NCI-H82 (cell line): Measurements from ENCODE around the gene GTF3C6.
A peak's percentile ranks its signal among the peaks of the same experiment; 100 is the strongest.
"Not testable (repeated sequence)": the region's sequence is repeated elsewhere in the genome, so short reads cannot be mapped to it uniquely, and the experiment has no call there.

Experiments
- DNase-seq: peaks from one replicate; lab custom pipeline; 2025; lab: John Stamatoyannopoulos, UW

Gene GTF3C6

DNA sequence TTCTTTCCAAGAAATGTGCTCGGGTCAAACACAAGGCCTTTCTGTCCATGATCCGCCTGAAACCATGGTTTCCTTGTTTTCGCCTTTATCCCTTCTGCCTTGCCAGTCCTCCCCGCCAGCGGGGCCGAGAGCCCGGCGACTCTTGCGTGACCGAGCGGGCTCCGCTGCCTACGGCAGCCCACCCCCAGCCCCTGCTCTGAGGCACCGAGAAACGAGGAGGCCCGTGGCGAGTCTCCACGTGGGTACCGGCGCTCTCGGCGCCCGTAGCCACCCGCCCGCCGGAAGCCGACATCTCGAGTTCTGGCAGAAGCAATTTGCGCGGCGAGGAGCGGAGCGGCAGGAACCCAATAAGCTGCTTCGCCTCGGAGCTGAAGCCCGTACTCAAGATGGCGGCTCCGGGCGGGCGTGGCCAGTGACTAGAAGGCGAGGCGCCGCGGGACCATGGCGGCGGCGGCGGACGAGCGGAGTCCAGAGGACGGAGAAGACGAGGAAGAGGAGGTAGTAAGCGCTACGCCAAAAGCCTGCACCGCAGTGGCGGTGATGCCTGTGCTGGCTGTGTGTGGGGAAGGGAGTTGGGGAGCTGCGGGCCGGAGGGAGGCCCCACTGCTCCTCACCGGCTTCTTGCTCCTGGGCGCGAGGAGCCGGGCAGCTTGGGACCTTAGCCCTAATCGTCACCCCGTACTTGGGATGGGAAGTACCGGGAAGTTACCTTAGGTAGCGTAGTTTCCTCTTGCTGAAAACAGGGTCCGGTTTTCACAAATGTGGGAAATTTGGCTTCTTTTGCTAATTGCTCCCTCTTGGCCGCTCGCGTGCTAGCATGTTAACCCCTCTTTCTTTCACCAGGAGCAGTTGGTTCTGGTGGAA is at the start of gene GTF3C6:
Gene GTF3C6, plus strand, starts transcription at position 378 of the 864 bp plus-strand sequence. Its CDS starts 64 bp downstream, at position 442.
- DNase-seq: peak; percentile 96

- DNase-seq: no peak
Observed at GRCh38 chr6:110930781-110931180, 27.7 kb upstream of the GTF3C6 start.

DNA sequence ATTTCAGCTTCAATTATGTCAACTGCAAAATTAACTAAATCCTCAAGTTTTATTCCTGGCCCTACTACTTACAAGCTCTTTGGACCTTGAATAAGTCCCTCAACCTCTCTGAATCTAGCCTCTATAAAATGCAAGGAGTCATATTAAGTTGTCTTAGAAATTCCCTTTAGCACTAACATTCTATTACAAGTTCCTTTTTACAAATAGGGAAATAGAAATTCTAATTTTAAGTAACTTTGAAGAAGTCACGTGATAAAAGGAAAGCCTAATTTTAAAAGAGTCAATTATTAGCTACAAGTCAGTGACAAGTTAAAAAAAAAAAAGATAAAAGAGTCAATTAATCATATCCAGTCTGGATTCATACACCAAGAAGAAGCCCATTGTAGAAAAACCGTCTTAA is 24.6 kb upstream of the GTF3C6 start:
- no peak for DNase-seq

- DNase-seq: no peak
Observed at GRCh38 chr6:110934381-110934898, 24.1 kb upstream of the GTF3C6 start.

GRCh38 chr6:110935171-110935570 is 23.3 kb upstream of the GTF3C6 start:
- DNase-seq: no peak

DNA sequence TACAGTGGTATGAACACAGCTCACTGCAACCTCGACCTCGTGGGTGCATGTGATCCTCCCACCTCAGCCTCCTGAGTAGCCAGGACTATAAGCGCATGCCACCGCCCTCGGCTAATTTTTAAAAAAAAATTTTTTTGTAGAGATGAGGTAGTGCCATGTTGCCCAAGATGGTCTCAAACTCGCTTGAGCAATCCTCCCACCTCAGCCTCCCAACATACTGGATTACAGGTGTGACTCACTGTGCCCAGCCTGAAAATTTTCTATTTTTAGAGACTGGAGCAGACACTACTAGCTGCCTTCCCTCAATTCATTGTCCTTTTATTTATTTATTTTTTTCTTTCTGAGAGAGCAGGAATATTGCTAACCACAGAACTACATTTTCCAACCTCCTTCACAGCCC is 20.3 kb upstream of the GTF3C6 start:
- no peak for DNase-seq

- DNase-seq: no peak
Observed at GRCh38 chr6:110939429-110940200, 18.9 kb upstream of the GTF3C6 start.

DNA sequence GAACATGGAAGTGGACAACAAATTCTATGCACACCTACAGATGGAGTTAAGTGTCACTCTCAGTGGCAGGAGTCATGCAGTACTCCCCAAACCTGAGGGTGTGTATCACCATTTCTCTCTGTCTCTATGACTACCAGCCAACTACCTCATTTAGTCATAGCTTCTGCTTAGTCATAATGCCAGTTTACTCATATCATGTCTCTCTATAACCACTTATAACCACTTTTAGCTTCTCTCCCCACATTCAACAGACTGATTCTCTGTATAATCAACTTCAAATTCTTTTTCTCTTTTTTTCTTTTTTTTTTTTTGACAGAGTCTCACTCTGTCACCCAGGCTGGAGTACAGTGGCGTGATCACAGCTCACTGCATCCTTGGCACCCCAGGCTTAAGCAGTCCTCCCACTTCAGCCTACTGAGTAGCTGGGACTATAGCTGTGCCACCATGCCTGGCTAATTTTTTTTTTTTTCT is 13.8 kb upstream of the GTF3C6 start:
- DNase-seq: no peak

DNA sequence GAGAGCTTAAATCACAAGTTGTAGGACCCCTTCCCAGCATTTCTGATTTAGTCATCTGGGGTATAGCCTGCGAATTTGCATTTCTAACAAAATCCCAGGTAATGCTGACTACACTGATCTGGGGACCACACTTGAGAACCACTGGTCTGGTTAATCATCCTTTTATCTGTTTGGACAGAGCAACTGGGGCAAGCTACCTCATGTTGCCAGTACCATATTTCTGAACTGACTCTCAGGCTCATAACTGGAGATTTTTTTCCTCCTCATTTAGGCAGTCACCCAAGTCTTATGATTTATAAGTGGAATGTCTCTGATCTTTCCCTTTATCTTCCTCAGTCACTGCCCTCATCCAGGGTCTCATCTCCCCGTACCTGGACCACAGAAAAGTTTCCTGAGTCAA is 12.0 kb upstream of the GTF3C6 start:
- no peak for DNase-seq

DNA sequence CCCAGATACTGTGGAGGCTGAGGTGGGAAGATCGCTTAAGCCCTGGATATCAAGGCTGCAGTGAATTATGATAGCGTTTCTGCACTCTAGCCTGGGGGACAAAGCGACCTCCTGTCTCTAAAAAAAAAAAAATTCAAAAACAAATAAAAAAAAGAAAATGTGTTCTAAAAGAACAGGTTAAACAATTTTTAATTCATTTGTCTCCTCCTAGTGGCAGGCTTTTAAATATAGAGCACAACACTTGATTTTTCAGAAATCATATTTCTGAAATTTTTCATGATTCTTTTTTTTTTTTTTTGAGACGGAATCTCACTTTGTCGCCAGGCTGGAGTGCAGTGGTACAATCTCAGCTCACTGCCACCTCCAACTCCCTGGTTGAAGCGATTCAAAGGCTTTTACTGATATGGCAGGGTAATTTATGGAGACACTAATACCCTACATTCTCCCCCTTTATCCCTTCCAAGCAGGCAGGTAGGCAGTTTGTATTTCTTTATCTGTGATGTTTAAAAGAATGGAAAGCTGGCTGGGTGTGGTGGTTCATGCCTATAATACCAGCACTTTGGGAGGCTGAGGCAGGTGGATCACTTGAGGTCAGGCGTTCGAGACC is 8.7 kb upstream of the GTF3C6 start:
- peak; percentile 19 for DNase-seq

GRCh38 chr6:110950440-110950839 is 8.1 kb upstream of the GTF3C6 start:
- no peak for DNase-seq

GRCh38 chr6:110951008-110951407 is 7.5 kb upstream of the GTF3C6 start:
- DNase-seq: peak; percentile 58

- DNase-seq: no peak
Observed at GRCh38 chr6:110951986-110952794, 6.3 kb upstream of the GTF3C6 start.

- no peak for DNase-seq
Observed at GRCh38 chr6:110953633-110954303, 4.7 kb upstream of the GTF3C6 start.

- DNase-seq: no peak
Observed at GRCh38 chr6:110960014-110960390, 1.5 kb downstream of the GTF3C6 start.

DNA sequence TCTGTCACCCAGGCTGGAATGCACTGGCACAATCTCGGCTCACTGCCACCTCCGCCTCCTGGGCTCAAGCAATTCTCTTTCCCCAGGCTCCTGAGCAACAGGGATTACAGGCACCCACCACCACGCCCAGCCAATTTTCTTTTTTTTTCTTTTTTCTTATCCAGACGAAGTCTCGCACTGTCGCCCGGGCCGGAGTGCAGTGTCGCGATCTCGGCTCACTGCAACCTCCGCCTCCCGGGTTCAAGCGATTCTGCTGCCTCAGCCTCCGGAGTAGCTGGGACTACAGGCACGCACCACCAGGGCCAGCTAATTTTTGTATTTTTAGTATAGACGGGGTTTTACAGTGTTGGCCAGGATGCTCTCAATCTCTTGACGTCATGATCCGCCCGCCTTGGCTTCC is 4.1 kb downstream of the GTF3C6 start:
- DNase-seq: not testable (repeated sequence)

GRCh38 chr6:110965629-110966229 is 7.2 kb downstream of the GTF3C6 start:
- DNase-seq: no peak

GRCh38 chr6:110968661-110969060 is 10.2 kb downstream of the GTF3C6 start:
- not testable (repeated sequence) for DNase-seq

DNA sequence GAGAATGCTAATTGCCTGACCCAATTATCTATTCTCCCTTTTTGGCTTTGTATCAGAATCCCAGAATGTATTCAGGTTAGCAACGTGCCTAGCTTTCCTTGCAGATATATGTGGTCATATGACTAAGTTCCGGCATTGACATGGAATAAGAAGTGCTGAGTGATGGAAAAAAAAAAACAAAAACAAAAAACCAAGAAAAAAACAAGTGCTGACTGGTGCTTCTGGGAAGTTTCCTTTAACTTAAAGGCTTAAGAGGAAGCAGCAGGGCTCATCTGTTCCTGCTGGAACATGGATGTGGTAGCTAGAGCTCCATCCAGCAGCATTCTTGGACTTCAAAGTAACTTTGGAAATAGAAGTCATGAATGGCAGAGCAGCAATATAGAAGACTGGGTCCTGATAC is 13.0 kb downstream of the GTF3C6 start:
- no peak for DNase-seq

DNA sequence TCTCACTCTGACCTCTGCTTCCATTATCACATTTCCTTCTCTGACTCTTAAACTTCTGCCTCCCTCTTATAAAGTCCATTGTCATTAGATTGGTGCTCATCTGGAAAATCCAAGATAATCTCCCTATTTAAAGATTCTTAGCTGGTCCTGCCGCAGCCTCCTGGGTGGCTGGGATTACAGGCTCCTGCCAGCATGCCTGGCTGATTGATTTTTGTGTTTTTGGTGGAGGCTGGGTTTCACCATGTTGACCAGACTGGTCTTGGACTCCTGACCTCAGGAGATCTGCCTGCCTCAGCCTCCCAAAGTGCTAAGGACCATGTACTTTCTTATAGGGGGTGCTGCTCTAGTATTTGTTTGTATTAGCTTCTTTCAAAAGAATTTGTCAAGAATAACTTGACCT is 18.1 kb downstream of the GTF3C6 start:
- DNase-seq: peak; percentile 83
